Measurements from ENCODE around the gene PAK2.
"Not testable (repeated sequence)": the region's sequence is repeated elsewhere in the genome, so short reads cannot be mapped to it uniquely, and the experiment has no call there.

PAK2 gene

GRCh38 chr3:196782511-196782910, 42.9 kb downstream of the PAK2 start:
- no peak for DNase-seq

- no peak for DNase-seq
Observed at GRCh38 chr3:196788528-196788927, 48.9 kb downstream of the PAK2 start.

GRCh38 chr3:196789885-196790359, 50.3 kb downstream of the PAK2 start:
- no peak for DNase-seq

DNA sequence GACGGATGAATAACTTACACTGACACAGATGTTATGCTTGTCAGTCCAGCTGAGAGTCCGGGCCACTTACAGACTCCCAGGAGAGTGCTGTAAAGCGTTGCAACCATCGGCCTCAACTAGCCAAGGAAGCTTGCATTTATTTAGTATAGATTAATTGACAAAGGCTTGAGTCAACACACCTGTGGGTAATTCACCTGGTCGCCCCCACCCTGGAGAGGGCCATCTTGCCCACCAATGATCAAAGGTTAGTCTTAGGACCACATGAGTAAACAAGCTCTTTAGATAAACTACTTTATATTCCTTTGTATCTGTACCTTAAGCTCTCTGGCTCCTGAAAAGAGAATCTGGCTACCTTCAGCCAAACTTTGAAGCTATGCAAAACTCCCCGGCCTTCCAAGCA, 51.0 kb downstream of the PAK2 start:
- no peak for DNase-seq

- no peak for DNase-seq
Observed at GRCh38 chr3:196792771-196793170, 53.1 kb downstream of the PAK2 start.

- no peak for DNase-seq
Observed at GRCh38 chr3:196793246-196793645, 53.6 kb downstream of the PAK2 start.

- no peak for DNase-seq
Observed at GRCh38 chr3:196794467-196794866, 54.8 kb downstream of the PAK2 start.

- DNase-seq = no peak
Observed at GRCh38 chr3:196796317-196796716, 56.7 kb downstream of the PAK2 start.

DNA sequence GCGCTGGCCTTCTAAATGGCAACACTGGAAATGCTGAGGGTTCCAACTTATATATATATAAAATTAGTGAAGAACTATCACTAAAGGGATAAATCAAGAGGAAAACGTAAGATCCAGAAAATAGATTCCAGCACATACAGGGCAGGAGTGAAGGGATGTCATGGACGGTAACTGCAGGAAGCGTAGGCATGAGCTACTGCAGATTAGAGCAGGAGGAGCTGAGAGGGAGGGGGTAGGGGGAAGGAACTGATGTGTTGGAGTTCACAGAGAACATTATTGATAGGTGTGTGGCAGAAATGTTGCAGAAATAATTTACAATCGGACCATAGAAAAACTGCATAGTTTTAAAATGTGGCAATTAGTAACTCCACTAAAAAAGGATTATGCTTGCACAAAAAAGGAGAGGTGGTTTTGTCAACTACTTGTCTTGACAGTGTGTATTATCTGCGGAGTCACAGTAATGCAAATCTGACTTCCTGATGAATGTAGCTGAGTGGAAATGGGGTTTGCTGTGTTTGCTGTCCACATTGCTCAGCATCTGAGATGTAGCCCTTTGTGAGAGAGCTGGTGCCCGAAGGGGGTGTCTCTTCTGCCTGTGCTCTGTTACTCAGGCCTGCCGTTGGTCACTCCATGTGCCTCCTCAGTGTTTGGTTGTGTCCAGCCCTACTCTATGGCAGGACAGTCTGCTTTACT, 61.2 kb downstream of the PAK2 start:
- DNase-seq = no peak

DNA sequence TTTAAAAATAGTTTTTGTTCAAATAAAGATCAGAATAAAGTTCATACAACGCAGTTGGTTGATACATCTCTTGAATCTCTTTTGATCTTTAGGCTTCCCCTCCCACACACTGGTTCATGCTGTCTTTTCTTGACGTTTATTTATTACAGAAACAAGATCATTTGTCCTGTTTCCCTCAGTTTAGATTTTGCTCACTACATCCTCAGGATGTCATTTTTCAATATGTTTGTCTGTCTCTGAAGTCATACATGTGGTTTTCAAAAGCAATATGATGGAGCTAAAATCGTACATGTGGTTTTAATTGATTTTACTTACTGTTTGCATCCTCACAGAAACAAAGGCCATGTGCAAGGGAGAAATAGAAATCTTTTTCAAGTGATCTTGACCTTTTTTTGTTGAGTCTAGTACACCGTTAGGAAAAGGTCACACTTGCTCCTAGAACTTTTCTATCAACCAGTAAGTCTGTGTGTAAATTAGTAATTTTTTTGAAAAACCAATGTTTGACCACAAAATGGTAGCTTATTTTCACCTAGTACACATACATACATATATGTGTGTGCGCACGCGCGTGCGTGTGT, 64.3 kb downstream of the PAK2 start:
- DNase-seq = no peak

- no peak for DNase-seq
Observed at GRCh38 chr3:196804773-196805172, 65.1 kb downstream of the PAK2 start.

DNA sequence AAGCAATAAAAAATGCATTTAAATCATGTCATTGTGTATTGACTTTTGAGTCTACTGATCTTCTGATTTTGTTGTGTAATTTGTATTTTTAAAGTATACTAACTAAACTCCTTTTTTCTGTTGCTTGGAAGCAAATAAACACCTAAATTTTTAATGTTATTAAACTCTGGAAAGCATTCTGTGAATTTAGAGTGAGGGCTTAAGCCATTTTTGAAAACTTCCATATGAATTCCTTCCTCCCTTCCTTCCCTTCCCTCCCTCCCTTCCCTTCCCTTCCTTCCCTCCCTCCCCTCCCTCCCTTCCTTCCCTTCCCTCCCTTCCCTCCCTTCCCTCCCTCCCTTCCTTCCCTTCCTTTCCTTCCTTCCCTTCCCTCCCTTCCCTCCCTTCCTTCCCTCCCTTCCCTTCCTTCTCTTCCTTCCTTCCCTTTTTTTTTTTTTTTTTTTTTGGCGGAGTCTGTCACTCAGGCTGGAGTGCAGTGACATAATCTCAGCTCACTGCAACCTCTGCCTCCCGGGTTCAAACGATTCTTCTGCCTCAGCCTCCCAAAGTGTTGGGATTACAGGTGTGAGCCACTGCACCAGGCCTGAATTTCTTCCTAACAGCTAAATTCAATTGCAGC, 71.4 kb downstream of the PAK2 start:
- no peak for DNase-seq

- no peak for DNase-seq
Observed at GRCh38 chr3:196812853-196813252, 73.2 kb downstream of the PAK2 start.

DNA sequence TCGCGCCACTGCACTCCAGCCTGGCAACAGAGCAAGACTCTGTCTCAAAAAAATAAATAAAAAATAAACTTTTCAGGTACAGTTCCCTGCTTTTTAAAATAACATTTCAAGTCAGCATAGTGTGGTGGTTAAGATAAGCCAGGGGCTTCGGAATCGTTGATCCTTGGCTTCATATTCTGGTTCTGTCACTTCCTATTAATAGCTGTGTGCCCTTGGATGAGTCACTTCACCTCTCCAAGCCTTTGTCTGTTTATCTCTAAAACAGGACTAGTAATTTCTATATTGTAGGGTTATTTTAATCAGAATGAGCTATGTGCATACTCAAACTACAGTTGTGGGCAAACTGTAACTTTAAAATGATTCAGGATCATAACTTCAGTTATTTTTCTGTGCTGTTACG, 74.2 kb downstream of the PAK2 start:
- no peak for DNase-seq

- DNase-seq = no peak
Observed at GRCh38 chr3:196821806-196822355, 82.2 kb downstream of the PAK2 start.

DNA sequence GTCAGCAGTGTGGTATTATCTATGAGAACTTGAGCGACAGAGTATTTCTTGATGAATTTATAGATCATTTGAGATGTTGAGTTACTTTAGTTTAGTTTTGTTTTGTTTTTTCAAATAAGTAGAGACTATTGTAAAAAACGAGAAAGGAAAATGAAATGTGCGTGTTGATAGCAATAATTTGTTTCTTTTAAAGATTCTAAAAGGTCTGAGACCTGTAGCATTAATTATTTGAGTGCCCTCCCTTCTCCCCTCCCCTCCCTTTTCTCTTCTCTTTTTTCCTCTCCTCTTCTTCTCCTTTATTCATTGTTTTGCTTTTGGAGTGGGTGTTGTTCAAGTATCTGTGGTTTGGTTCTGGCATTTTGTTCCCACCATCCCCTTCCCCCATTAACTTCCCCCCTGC, 90.0 kb downstream of the PAK2 start:
- DNase-seq = not testable (repeated sequence)

- no peak for DNase-seq
Observed at GRCh38 chr3:196835086-196835485, 95.4 kb downstream of the PAK2 start.

DNA sequence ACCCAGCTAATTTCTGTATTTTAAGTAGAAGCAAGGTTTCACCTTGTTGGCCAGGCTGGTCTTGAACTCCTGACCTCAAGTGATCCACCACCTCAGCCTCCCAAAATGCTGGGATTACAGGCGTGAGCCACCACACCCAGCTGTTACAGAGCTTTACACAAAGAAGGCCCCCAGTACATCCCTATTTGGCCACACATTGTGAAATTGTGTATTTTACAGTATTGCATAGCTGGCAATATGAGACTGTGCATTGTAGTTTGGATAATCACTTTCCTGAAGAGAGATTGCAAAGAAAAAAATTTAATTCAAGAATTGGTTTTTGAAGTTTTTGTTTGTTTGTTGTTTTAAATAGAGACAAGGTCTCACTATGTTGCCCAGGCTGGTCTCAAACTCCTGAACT, 97.0 kb downstream of the PAK2 start:
- DNase-seq = not testable (repeated sequence)

DNA sequence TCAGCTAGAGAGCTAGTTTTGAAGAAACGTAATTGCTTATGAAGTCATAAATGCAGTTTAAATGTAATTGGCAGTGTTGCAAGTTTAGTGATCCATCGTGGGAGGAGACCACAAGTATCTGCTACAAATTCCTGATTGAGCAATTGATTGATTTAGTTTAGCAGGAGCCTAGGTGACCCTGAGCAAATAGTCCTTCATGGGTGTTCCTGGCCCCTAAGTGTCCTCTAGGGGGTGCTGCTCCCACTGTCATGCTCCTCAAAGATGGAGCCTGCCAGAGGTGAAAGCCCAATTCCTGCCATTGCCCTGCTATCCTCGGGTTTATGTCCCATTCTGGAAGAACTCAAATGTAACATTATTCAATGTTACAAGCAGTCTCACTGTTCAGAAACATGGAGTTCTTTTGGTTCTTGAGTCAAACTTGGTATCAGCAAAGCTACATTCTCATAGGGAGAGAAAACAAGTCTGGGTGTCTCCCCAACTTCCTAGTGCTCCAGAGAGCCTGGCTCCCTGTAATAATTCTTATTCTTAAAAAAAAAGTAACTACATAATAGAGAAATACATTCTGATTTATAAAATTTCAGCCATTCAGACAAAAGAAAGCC, 98.3 kb downstream of the PAK2 start:
- DNase-seq = peak in 19 of 56 donors; percentile 0 to 54 (median 11)

DNA sequence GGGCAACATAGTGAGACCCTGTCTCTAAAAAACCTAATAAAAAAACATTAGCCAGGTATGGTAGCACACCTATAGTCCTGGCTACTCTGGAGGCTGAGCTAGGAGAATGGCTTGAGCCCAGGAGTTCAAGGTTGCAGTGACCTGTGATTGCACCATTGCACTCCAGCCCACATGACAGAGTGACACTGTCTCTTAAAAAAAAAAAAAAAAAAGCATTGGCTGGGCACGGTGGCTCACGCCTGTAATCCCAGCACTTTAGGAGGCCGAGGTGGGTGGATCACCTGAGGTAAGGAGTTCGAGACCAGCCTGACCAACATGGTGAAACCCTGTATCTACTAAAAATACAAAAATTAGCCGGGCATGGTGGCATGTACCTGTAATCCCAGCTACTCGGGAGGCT, 99.7 kb downstream of the PAK2 start:
- not testable (repeated sequence) for DNase-seq

- DNase-seq = peak in 2 of 56 donors; percentile 0 to 14
Observed at GRCh38 chr3:196842567-196843434, 103.1 kb downstream of the PAK2 start.

Measured in amygdala (tissue), 56 donors.